ENCODE data around the gene CMSS1.

The CMSS1 gene

GRCh38 chr3:100063929-100064461 is 246.3 kb downstream of the CMSS1 start:
- no peak for DNase-seq

- no peak for DNase-seq
These were observed 249.9 kb downstream of the CMSS1 start for GRCh38 chr3:100067589-100067988.

GRCh38 chr3:100068826-100069225 is 251.2 kb downstream of the CMSS1 start:
- peak; percentile 28 to 44 for DNase-seq

GRCh38 chr3:100069472-100069871 is 251.8 kb downstream of the CMSS1 start:
- DNase-seq: no peak

- DNase-seq: no peak
These were observed 254.8 kb downstream of the CMSS1 start for GRCh38 chr3:100072326-100073048.

GRCh38 chr3:100073049-100073713 is 255.5 kb downstream of the CMSS1 start:
- no peak for DNase-seq

- DNase-seq: no peak
These were observed 256.1 kb downstream of the CMSS1 start for GRCh38 chr3:100073714-100074307.

- DNase-seq: no peak
These were observed 257.5 kb downstream of the CMSS1 start for GRCh38 chr3:100075196-100075595.

GRCh38 chr3:100075851-100076730 is 258.4 kb downstream of the CMSS1 start:
- DNase-seq: no peak

- no peak for DNase-seq
These were observed 259.3 kb downstream of the CMSS1 start for GRCh38 chr3:100076731-100077529.

- no peak for DNase-seq
These were observed 261.7 kb downstream of the CMSS1 start for GRCh38 chr3:100079328-100079727.

GRCh38 chr3:100080573-100080972 is 262.9 kb downstream of the CMSS1 start:
- DNase-seq: no peak

- DNase-seq: no peak
These were observed 263.6 kb downstream of the CMSS1 start for GRCh38 chr3:100081311-100081710.

GRCh38 chr3:100081986-100082692 is 264.5 kb downstream of the CMSS1 start:
- no peak for DNase-seq

- no peak for DNase-seq
These were observed 265.1 kb downstream of the CMSS1 start for GRCh38 chr3:100082714-100083113.

- no peak for DNase-seq
These were observed 265.5 kb downstream of the CMSS1 start for GRCh38 chr3:100083209-100083608.

- DNase-seq: no peak
These were observed 266.6 kb downstream of the CMSS1 start for GRCh38 chr3:100084100-100084806.

GRCh38 chr3:100086401-100086800 is 268.7 kb downstream of the CMSS1 start:
- no peak for DNase-seq

- DNase-seq: peak; percentile 8 to 21
These were observed 269.5 kb downstream of the CMSS1 start for GRCh38 chr3:100087198-100087597.

GRCh38 chr3:100088735-100089368 is 271.2 kb downstream of the CMSS1 start:
- no peak for DNase-seq
